Smooth muscle cell (in vitro differentiated cells): Measurements from ENCODE around the gene MTFR1L. TPM values are rescaled to one million over a fixed set of nuclear protein-coding genes. Genes with fewer than 3 reads are reported as not detected.

Source experiments
- DNase-seq: peaks from one replicate; lab custom pipeline; 2025; ENCODE audit not compliant: unreplicated experiment; lab: John Stamatoyannopoulos, UW
- H2AFZ ChIP-seq: fragments of 200-600 bp; sonication (generic); 2 replicates; pipeline ENCODE4 v1.6.0; 2016; ENCODE audit warnings: antibody characterized with exemption, low read depth, mild to moderate bottlenecking
- H3F3A ChIP-seq: fragments of 200-600 bp; sonication (generic); 2 replicates; pipeline ENCODE4 v1.6.0; 2017; ENCODE audit warnings: antibody characterized with exemption, low read depth
- H3K27ac ChIP-seq: fragments of 200-600 bp; sonication (generic); 2 replicates; pipeline ENCODE4 v1.5.1; 2016; ENCODE audit warnings: low read depth, mild to moderate bottlenecking
- H3K27me3 ChIP-seq: fragments of 200-600 bp; sonication (generic); 2 replicates; pipeline ENCODE4 v1.6.1; 2016; ENCODE audit warnings: low read depth, mild to moderate bottlenecking
- H3K36me3 ChIP-seq: fragments of 200-600 bp; sonication (generic); 2 replicates; pipeline ENCODE4 v1.5.1; 2016; ENCODE audit warnings: low read depth
- H3K4me1 ChIP-seq: fragments of 200-600 bp; sonication (generic); 2 replicates; pipeline ENCODE4 v1.5.1; 2016; ENCODE audit warnings: low read depth
- H3K4me2 ChIP-seq: fragments of 200-600 bp; sonication (generic); 2 replicates; pipeline ENCODE4 v1.6.0; 2016; ENCODE audit warnings: mild to moderate bottlenecking
- H3K4me3 ChIP-seq: fragments of 200-600 bp; sonication (generic); 2 replicates; pipeline ENCODE4 v1.5.1; 2016; ENCODE audit warnings: mild to moderate bottlenecking
- H3K79me2 ChIP-seq: fragments of 200-600 bp; sonication (generic); 2 replicates; pipeline ENCODE4 v1.6.0; 2016; ENCODE audit warnings: low read depth, mild to moderate bottlenecking
- H3K9ac ChIP-seq: fragments of 200-600 bp; sonication (generic); 2 replicates; pipeline ENCODE4 v1.6.0; 2016; ENCODE audit warnings: low read depth
- H3K9me3 ChIP-seq: fragments of 200-600 bp; sonication (generic); replicated peaks from 2 replicates; pipeline ENCODE4 v1.5.1; 2016; ENCODE audit warnings: low read depth
- H4K20me1 ChIP-seq: fragments of 200-600 bp; sonication (generic); 2 replicates; pipeline ENCODE4 v1.6.0; 2016; ENCODE audit warnings: low read depth
- WGBS: methylation state at CpG from one replicate; pipeline ENCODE4 v1.1.7; 2016; ENCODE audit warnings: low lambda C conversion rate; 5-methylcytosine and 5-hydroxymethylcytosine counted together
- polyA plus RNA-seq: library from polyadenylated mRNA; unstranded; fragments of >200 nt; fragmentation: Nextera tagmentation; extraction: Ambion mirVana; gene quantifications from 2 replicates; pipeline ENCODE4 v1.2.1, GENCODE V29; 2016
- total RNA-seq: library from RNA; depleted of rRNA; stranded (reverse); fragments of >200 nt; gene quantifications from 2 replicates; pipeline ENCODE4 v1.2.3, GENCODE V29; 2014
- TF ChIP-seq, protein P1 (sequence below): fragments of 200-600 bp; sonication (generic); IDR thresholded peaks from 2 replicates; pipeline ENCODE4 v1.5.1; 2017; ENCODE audit warnings: borderline replicate concordance, mild to moderate bottlenecking, antibody characterized with exemption; ENCODE audit not compliant: insufficient read depth, poor library complexity, severe bottlenecking

The MTFR1L gene
- total and polyA plus RNA-seq, 2 experiments from 2014 or later: 47.2 to 63.9 TPM

DNA sequence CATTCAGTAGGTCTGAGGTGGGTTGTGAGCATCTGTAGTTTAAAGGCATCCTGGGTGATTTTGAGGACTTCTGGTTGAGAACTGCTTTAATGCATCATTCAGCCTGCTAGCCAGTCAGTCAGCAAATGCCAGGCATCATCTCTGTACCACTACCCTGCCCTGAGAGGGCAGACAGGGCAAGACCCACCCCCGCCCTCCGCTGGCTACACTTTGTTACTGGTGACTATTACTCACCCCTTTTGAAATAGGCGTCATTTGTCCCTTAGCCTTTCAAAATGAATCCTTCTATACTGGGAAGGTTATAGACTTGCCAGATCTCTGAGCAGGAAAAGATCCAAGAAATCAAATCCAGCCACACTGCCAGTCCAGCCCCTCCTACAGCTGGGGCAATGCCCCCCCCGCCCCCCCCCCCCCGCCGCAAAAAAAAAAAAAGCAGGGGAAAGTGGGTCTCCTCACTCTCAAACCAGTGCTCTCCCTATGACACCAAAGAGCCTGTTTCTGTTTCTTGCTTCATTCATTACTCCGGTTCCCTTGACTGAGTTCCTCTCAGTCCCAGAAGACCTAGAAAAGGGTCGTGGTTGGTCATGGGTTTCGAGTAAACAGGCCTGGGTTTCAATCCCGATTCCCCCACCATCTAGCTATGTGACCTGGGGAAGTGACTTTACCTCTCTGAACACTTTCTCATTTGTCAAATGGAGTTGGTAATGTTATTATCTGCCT lies 15.3 kb upstream of the MTFR1L start:
- no peak for DNase-seq
- Histone ChIP-seq H4K20me1 (peaks cover 9% of the 10 kb centered on the region), H3K4me1 (peaks cover 8% of the 10 kb centered on the region), H3K36me3 (no peaks in the 10 kb centered on the region), H3K9me3 (no peaks in the 10 kb centered on the region), H3K27ac (no peak overlapping the region), H3K4me2 (no peak overlapping the region), H3K4me3 (no peak overlapping the region), H3K9ac (no peak overlapping the region), H2AFZ (no peak overlapping the region), H3K79me2 (peaks cover 13% of the 10 kb centered on the region), H3F3A (no peaks in the 10 kb centered on the region), H3K27me3 (no peaks in the 10 kb centered on the region)
- 86% methylated on average over 7 of the region's 10 CpGs for WGBS
- TF ChIP-seq, protein P1, sequence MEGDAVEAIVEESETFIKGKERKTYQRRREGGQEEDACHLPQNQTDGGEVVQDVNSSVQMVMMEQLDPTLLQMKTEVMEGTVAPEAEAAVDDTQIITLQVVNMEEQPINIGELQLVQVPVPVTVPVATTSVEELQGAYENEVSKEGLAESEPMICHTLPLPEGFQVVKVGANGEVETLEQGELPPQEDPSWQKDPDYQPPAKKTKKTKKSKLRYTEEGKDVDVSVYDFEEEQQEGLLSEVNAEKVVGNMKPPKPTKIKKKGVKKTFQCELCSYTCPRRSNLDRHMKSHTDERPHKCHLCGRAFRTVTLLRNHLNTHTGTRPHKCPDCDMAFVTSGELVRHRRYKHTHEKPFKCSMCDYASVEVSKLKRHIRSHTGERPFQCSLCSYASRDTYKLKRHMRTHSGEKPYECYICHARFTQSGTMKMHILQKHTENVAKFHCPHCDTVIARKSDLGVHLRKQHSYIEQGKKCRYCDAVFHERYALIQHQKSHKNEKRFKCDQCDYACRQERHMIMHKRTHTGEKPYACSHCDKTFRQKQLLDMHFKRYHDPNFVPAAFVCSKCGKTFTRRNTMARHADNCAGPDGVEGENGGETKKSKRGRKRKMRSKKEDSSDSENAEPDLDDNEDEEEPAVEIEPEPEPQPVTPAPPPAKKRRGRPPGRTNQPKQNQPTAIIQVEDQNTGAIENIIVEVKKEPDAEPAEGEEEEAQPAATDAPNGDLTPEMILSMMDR: no peak

DNA sequence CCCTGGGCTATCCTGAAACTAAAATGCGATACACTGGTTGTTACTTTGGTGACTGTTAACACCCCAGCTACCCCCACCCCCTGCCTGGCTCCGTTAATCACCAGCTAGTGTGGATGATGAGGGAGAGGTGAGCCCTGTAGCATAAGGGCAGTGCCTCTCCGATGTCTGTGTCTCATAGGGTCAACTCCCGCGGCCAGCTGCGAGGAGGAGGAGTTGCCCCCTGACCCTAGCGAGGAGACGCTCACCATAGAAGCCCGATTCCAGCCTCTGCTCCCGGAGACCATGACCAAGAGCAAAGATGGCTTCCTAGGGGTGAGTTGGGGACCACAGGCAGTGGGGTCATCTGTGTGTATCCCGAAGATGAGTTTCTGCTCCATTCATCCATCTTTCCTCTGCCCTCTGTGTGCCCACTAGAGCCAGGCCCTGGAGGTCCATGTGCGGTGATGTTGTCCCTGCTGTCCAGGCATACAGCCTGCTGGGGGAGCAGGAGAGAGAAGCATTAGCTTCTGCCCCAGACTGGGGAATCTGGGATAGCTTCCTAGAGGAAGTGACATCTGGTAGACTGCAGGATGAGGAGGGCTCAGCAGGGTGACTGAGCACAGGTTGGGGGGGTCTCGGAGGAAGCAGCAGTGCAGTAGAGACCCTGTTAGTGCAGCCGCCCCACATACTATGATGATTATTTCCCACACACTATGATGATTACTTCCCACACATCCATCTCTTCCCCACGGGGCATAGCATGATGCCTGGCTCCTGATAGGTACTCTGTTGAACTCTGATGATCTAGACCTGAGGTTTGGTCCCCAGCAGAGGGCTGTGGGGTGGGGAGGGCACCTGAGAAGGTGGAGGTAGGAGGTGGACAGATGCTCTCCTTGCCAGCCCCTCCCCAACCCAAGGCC lies 14.5 kb upstream of the MTFR1L start:
- no peak overlapping the region for H3K27ac ChIP-seq
- DNase-seq: no peak
- H2AFZ ChIP-seq: no peak overlapping the region
- peaks cover 13% of the 10 kb centered on the region for H3K79me2 ChIP-seq
- H3K9me3 ChIP-seq: no peaks in the 10 kb centered on the region
- no peak overlapping the region for H3K9ac ChIP-seq
- H3K4me1 ChIP-seq: peaks cover 5% of the 10 kb centered on the region
- 92% methylated on average over 15 of the region's 15 CpGs for WGBS
- peaks cover 11% of the 10 kb centered on the region for H4K20me1 ChIP-seq
- TF ChIP-seq, protein P1: no peak
- no peaks in the 10 kb centered on the region for H3F3A ChIP-seq
- H3K4me3 ChIP-seq: no peak overlapping the region
- no peaks in the 10 kb centered on the region for H3K36me3 ChIP-seq
- no peaks in the 10 kb centered on the region for H3K27me3 ChIP-seq
- H3K4me2 ChIP-seq: peak overlapping the region; percentile 2

DNA sequence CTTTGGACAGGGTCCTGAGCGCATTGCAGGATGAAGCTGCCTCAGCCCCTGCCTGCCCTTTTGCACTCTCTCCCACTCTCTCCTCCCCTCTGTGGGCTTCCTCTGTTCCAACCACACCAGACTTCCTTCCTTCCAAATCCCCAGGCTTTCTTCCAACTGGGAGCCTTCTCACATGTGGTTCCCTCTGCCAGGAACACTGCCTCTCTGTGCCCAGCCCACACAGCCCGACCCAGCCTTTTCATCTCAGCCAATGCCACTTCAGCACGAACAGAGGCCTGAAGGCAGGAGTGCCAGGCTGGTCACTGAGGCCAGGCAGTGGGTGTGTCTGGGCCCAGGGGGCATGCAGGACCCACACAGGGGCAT lies 13.9 kb upstream of the MTFR1L start:
- DNase-seq: no peak
- H3K9ac ChIP-seq: no peak overlapping the region

More for the DNA sequence above, 13.9 kb upstream of the MTFR1L start:
- H3F3A ChIP-seq: no peaks in the 10 kb centered on the region
- no peaks in the 10 kb centered on the region for H3K27me3 ChIP-seq
- H3K4me3 ChIP-seq: no peak overlapping the region
- H2AFZ ChIP-seq: no peak overlapping the region
- peaks cover 16% of the 10 kb centered on the region for H4K20me1 ChIP-seq
- H3K27ac ChIP-seq: no peak overlapping the region
- H3K79me2 ChIP-seq: peaks cover 10% of the 10 kb centered on the region
- WGBS: 62% methylated on average over 3 of the region's 3 CpGs
- peaks cover 2% of the 10 kb centered on the region for H3K4me1 ChIP-seq
- H3K36me3 ChIP-seq: no peaks in the 10 kb centered on the region
- H3K9me3 ChIP-seq: no peaks in the 10 kb centered on the region
- H3K4me2 ChIP-seq: peak overlapping the region; percentile 2
- TF ChIP-seq, protein P1: no peak
